Endothelial cell of umbilical vein (primary cell): Measurements from ENCODE around the gene TBC1D14.

Experiments
- EZH2 ChIP-seq: IDR thresholded peaks from 2 replicates; pipeline ENCODE4 v1.6.1; 2012; ENCODE audit warnings: borderline replicate concordance, low read depth, mild to moderate bottlenecking, moderate library complexity, low read length, inconsistent platforms; ENCODE audit not compliant: severe bottlenecking
- FOS ChIP-seq: IDR thresholded peaks from 2 replicates; pipeline ENCODE4 v1.6.1; 2011; ENCODE audit warnings: mild to moderate bottlenecking, low read length, moderate library complexity, borderline replicate concordance; ENCODE audit not compliant: insufficient read depth
- JUN ChIP-seq: IDR thresholded peaks from 2 replicates; pipeline ENCODE4 v1.6.1; 2011; ENCODE audit warnings: borderline replicate concordance, low read depth; ENCODE audit not compliant: insufficient read length, insufficient read depth
- MYC ChIP-seq: IDR thresholded peaks from one replicate; pipeline ENCODE4 v1.6.1; 2011; ENCODE audit warnings: mild to moderate bottlenecking, low read depth, low read length
- POLR2A ChIP-seq: IDR thresholded peaks from 2 replicates; pipeline ENCODE4 v1.6.1; 2012; ENCODE audit warnings: low read depth, mild to moderate bottlenecking, control low read depth, low read length
- POLR2AphosphoS5 ChIP-seq: IDR thresholded peaks from 2 replicates; pipeline ENCODE4 v1.6.1; 2012; ENCODE audit warnings: low read depth, mild to moderate bottlenecking, control low read depth, low read length, moderate library complexity; ENCODE audit not compliant: insufficient read depth
- TF ChIP-seq, protein P1 (sequence below), 2 donors: IDR thresholded peaks; 1 replicate in 1 of 2; 2 replicates in 1 of 2; pipeline ENCODE4 v1.5.1; 2011; ENCODE audit warnings: low read length in 2 of 2, mild to moderate bottlenecking in 2 of 2, moderate library complexity in 2 of 2, control low read depth in 1 of 2, inconsistent platforms in 1 of 2, low read depth in 1 of 2; ENCODE audit not compliant: insufficient read depth in 1 of 2; ENCODE audit errors: extremely low read depth in 1 of 2

DNA sequence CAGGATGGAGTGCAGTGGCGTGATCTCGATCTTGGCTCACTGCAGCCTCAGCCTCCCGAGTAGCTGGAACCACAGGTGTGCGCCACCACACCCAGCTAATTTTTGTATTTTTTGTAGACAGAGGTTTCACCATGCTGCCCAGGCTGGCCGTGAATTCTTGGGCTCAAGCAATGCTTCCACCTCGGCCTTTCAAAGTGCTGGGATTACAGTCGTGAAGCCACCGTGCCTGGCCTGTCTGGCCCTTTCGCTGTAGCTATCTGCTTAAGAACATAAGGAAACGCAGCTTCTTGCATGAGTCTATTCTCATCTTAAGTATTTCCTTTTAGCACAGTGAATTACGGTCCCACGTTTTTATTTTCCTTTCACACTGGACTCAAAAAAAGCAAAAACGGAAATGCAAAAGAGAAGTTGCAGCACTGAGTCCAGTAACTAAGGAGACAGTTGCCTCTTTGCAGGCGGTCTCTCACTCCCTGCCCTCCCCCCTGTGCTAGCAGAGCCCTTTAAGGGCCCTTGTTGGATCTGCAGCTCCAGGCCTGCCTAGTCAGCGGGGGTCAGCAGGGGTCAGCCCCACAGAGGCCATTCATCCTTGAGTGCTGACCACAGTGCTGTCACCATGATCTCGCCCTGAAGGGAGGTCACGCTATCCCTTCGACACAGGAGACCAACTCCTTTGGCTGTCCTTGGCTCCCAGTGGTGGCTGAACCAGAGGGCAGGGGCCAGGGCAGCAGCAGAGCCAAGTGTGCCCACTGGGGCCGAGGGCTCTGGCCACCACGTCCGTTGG is 21.8 kb upstream of the TBC1D14 start:
- TF ChIP-seq, protein P1, sequence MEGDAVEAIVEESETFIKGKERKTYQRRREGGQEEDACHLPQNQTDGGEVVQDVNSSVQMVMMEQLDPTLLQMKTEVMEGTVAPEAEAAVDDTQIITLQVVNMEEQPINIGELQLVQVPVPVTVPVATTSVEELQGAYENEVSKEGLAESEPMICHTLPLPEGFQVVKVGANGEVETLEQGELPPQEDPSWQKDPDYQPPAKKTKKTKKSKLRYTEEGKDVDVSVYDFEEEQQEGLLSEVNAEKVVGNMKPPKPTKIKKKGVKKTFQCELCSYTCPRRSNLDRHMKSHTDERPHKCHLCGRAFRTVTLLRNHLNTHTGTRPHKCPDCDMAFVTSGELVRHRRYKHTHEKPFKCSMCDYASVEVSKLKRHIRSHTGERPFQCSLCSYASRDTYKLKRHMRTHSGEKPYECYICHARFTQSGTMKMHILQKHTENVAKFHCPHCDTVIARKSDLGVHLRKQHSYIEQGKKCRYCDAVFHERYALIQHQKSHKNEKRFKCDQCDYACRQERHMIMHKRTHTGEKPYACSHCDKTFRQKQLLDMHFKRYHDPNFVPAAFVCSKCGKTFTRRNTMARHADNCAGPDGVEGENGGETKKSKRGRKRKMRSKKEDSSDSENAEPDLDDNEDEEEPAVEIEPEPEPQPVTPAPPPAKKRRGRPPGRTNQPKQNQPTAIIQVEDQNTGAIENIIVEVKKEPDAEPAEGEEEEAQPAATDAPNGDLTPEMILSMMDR (IDR thresholded peaks at IDR 0.05; ENCODE audit: extremely low read depth in 1 of 2, insufficient read depth in 1 of 2, low read depth in 1 of 2, low read length in 2 of 2), result no peak
- TF ChIP-seq POLR2A (no peak), EZH2 (no peak), JUN (no peak), POLR2AphosphoS5 (no peak), FOS (no peak), MYC (no peak)
